PC-3 (cell line): ENCODE data around the gene POLDIP2. TPM values are rescaled to one million over a fixed set of nuclear protein-coding genes. Genes with fewer than 3 reads are reported as not detected.

ENCODE experiments used
- ATAC-seq: fragments of 200-7000 bp; cut with Tn5 transposase; 2 replicates; pipeline ENCODE4 v1.9.1; 2020; ENCODE audit warnings: mild to moderate bottlenecking, moderate library complexity
- BruUV-seq: library from RNA; stranded (reverse); fragments of 400-500 nt; replicated peaks from 2 replicates; lab custom pipeline; 2021; lab: Mats Ljungman, UMichigan
- CTCF ChIA-PET: fragments of 300-600 bp; sonication (Branson Sonifier 250); formaldehyde crosslinking; loops from one replicate; lab custom pipeline; 2022; ENCODE audit warnings: antibody characterized with exemption; lab: Charles Lee
- POLR2A ChIA-PET: fragments of 300-600 bp; sonication (Branson Sonifier 250); formaldehyde crosslinking; loops from one replicate; lab custom pipeline; 2022; ENCODE audit warnings: antibody characterized with exemption; ENCODE audit not compliant: unreplicated experiment; lab: Charles Lee
- DNase-seq: peaks from one replicate; pipeline ENCODE4 v3.0.0-alpha.2; 2015
- H2AFZ ChIP-seq: fragments of 300-600 bp; sonication (generic); 2 replicates; pipeline ENCODE4 v1.6.0; 2016; ENCODE audit warnings: antibody characterized with exemption, low read length
- H3F3A ChIP-seq: fragments of 300-600 bp; sonication (generic); one replicate; pipeline ENCODE4 v1.6.0; 2017; ENCODE audit warnings: antibody characterized with exemption, low read length, control low read depth, mild to moderate bottlenecking; ENCODE audit not compliant: unreplicated experiment
- H3K27ac ChIP-seq: fragments of 300-600 bp; sonication (generic); 2 replicates; pipeline ENCODE4 v1.5.1; 2016; ENCODE audit warnings: mild to moderate bottlenecking, low read length
- H3K27me3 ChIP-seq: fragments of 300-600 bp; sonication (generic); 2 replicates; pipeline ENCODE4 v1.6.1; 2016; ENCODE audit warnings: low read length, mixed read lengths
- H3K36me3 ChIP-seq: fragments of 300-600 bp; sonication (generic); 2 replicates; pipeline ENCODE4 v1.6.1; 2016; ENCODE audit warnings: low read depth, mixed run types, low read length, mixed read lengths
- H3K4me1 ChIP-seq: fragments of 300-600 bp; sonication (generic); 2 replicates; pipeline ENCODE4 v1.5.1; 2016; ENCODE audit warnings: low read length; ENCODE audit not compliant: insufficient read depth
- H3K4me2 ChIP-seq: fragments of 300-600 bp; sonication (generic); 2 replicates; pipeline ENCODE4 v1.6.0; 2016; ENCODE audit warnings: low read length
- H3K4me3 ChIP-seq: fragments of 300-600 bp; sonication (generic); 2 replicates; pipeline ENCODE4 v1.5.1; 2016; ENCODE audit warnings: mild to moderate bottlenecking, low read length, mixed read lengths
- H3K79me2 ChIP-seq: fragments of 300-600 bp; sonication (generic); 2 replicates; pipeline ENCODE4 v1.6.1; 2017; ENCODE audit warnings: low read length, mixed read lengths
- H3K9ac ChIP-seq: fragments of 300-600 bp; sonication (generic); 2 replicates; pipeline ENCODE4 v1.6.0; 2016; ENCODE audit warnings: mild to moderate bottlenecking, low read length
- H3K9me2 ChIP-seq: fragments of 300-600 bp; sonication (generic); replicated peaks from 2 replicates; pipeline ENCODE4 v1.6.1; 2016; ENCODE audit warnings: mixed run types, low read length, mixed read lengths
- H3K9me3 ChIP-seq: fragments of 300-600 bp; sonication (generic); 2 replicates; pipeline ENCODE4 v1.6.1; 2016; ENCODE audit warnings: low read length, mixed read lengths
- H4K20me1 ChIP-seq: fragments of 300-600 bp; sonication (generic); 2 replicates; pipeline ENCODE4 v1.6.1; 2016; ENCODE audit warnings: low read length, mixed read lengths
- EZH2 ChIP-seq: fragments of 300-600 bp; sonication (generic); IDR thresholded peaks from one replicate; pipeline ENCODE4 v1.6.1; 2017; ENCODE audit warnings: antibody characterized with exemption, mild to moderate bottlenecking, low read length; ENCODE audit not compliant: unreplicated experiment
- EZH2phosphoT487 ChIP-seq: fragments of 300-600 bp; sonication (generic); IDR thresholded peaks from 2 replicates; pipeline ENCODE4 v1.6.1; 2018; ENCODE audit warnings: mild to moderate bottlenecking, antibody characterized with exemption, low read length, borderline replicate concordance
- intact Hi-C: fragments of 100-400 bp; cut with micrococcal nuclease; formaldehyde crosslinking; loops from 2 replicates; pipeline ENCODE4 v1.9.0; 2023
- total RNA-seq: library from RNA; depleted of rRNA; stranded (reverse); fragments of >200 nt; gene quantifications from 2 replicates; pipeline ENCODE4 v1.2.3, GENCODE V29; 2014
- TF ChIP-seq, protein P1 (sequence below): fragments of 300-600 bp; sonication (generic); conservative IDR thresholded peaks from 2 replicates; pipeline ENCODE4 v1.5.1; 2017; ENCODE audit warnings: antibody characterized with exemption, low read depth, mild to moderate bottlenecking, low read length

The POLDIP2 gene
- total RNA-seq, 1 experiment from 2014 or later, result 137 TPM

DNA sequence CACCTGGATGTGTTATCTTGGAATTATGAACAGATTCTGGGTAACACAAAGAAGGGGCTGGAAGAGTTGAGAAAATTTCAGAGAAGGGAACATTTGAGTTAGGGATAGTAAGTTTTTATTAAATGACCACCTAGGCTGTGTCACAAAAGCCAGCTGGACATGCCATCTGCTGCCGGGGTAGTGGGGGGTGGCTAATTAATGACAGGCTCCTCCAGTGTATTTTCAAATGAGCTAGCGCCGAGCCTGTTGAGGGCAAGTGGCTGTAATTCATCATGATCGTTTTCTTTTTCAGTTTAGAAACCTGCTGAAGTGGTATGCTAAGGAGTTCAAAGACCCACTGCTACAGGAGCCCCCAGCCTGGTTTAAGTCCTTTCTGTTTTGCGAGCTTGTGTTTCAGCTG lies 32.1 kb downstream of the POLDIP2 start:
- intact Hi-C loops, result loop anchor here (5.0 kb wide), 1 partner anchor 93 kb away; no protein-coding TSS in a partner anchor
- 0 out of 2 replicates have a peak overlapping the region, but pooled peaks have one; percentile 29 for H3K4me3 ChIP-seq
- POLR2A ChIA-PET, result no interaction called here
- no peaks in the 10 kb centered on the region for H3K27me3 ChIP-seq
- no peak for DNase-seq
- CTCF ChIA-PET, result no interaction called here
- H3K36me3 ChIP-seq, result peaks cover 13% of the 10 kb centered on the region
- peak overlapping the region; percentile 94 for H3K27ac ChIP-seq
- H4K20me1 ChIP-seq, result no peaks in the 10 kb centered on the region
- no peaks in the 10 kb centered on the region for H3K9me3 ChIP-seq
- ATAC-seq, result no peak
- BruUV-seq, result no TSS peak
- H2AFZ ChIP-seq, result no peak overlapping the region
- H3F3A ChIP-seq, result peaks cover 4% of the 10 kb centered on the region
- peaks cover 56% of the 10 kb centered on the region for H3K79me2 ChIP-seq
- peak overlapping the region; percentile 56 for H3K9ac ChIP-seq
- H3K4me1 ChIP-seq, result peaks cover 67% of the 10 kb centered on the region
- TF ChIP-seq, protein P1, sequence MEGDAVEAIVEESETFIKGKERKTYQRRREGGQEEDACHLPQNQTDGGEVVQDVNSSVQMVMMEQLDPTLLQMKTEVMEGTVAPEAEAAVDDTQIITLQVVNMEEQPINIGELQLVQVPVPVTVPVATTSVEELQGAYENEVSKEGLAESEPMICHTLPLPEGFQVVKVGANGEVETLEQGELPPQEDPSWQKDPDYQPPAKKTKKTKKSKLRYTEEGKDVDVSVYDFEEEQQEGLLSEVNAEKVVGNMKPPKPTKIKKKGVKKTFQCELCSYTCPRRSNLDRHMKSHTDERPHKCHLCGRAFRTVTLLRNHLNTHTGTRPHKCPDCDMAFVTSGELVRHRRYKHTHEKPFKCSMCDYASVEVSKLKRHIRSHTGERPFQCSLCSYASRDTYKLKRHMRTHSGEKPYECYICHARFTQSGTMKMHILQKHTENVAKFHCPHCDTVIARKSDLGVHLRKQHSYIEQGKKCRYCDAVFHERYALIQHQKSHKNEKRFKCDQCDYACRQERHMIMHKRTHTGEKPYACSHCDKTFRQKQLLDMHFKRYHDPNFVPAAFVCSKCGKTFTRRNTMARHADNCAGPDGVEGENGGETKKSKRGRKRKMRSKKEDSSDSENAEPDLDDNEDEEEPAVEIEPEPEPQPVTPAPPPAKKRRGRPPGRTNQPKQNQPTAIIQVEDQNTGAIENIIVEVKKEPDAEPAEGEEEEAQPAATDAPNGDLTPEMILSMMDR, result no peak
- TF ChIP-seq EZH2phosphoT487, result no peak
- H3K9me2 ChIP-seq, result no peaks in the 10 kb centered on the region
- H3K4me2 ChIP-seq, result peak overlapping the region; percentile 75; the same call in 1 of the 2 replicates

DNA sequence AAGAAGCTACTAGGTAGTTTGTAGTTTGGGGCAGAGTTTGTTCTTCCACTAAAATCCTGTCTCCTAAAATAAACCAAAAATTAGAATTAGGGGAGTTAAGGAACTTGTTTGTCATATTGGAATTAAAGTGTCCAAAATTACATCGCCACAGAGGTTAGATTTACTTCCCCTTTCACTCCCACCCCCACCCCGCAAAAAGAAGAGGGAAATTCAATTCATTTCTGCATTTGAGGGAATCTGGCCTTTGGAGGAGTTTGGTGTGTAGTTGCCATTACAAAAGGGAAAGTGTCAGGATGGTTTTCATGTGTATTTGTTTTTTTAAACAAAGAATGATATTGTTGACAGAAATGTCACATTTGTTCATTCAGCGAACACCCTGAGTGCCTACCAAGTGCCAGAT lies 32.5 kb downstream of the POLDIP2 start:
- TF ChIP-seq EZH2phosphoT487, result no peak
- no peak for TF ChIP-seq EZH2
- TF ChIP-seq, protein P1, result no peak
- DNase-seq, result no peak
- Histone ChIP-seq H3F3A (peaks cover 4% of the 10 kb centered on the region), H3K79me2 (peaks cover 60% of the 10 kb centered on the region), H2AFZ (no peak overlapping the region), H4K20me1 (no peaks in the 10 kb centered on the region), H3K4me2 (no peak overlapping the region), H3K9me3 (no peaks in the 10 kb centered on the region), H3K9ac (no peak overlapping the region; the same call in 1 of the 2 replicates), H3K4me3 (no peak overlapping the region), H3K4me1 (peaks cover 71% of the 10 kb centered on the region), H3K36me3 (peaks cover 13% of the 10 kb centered on the region), H3K27me3 (no peaks in the 10 kb centered on the region), H3K9me2 (no peaks in the 10 kb centered on the region), H3K27ac (peak overlapping the region; percentile 94; the same call in 1 of the 2 replicates)
- CTCF ChIA-PET, result no interaction called here
- POLR2A ChIA-PET, result no interaction called here
- ATAC-seq, result no peak
- no TSS peak for BruUV-seq
- intact Hi-C loops, result loop anchor here (5.0 kb wide), 1 partner anchor 92 kb away; no protein-coding TSS in a partner anchor

DNA sequence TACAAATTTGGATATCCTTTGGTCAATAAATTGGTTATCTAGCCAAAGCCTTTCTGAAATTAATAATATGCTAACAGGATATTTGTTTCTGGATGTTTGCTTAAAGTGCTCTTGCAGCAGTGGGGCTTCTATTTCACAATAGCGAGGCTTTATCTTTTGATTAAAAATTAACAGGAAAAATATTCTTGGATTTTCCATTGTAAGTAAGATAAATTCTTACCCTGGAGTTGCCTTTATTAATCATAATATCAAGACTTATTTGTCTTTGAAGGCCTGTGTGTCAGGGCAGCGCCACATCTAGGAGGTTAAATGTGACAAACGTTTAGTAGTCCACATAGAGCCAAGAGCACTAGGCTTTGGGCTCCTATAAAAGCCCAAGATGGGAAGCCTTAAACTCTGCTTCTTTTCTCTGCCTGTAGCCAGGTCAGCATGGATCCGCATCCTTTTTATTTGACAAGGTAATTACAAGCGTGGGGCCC lies 33.0 kb downstream of the POLDIP2 start:
- Histone ChIP-seq H2AFZ (no peak overlapping the region), H3K4me1 (peaks cover 74% of the 10 kb centered on the region), H3K27me3 (no peaks in the 10 kb centered on the region), H4K20me1 (no peaks in the 10 kb centered on the region), H3K9me2 (no peaks in the 10 kb centered on the region), H3K9me3 (no peaks in the 10 kb centered on the region), H3K9ac (no peak overlapping the region), H3K4me2 (no peak overlapping the region), H3K27ac (no peak overlapping the region), H3F3A (peaks cover 4% of the 10 kb centered on the region), H3K36me3 (peaks cover 13% of the 10 kb centered on the region), H3K79me2 (peaks cover 65% of the 10 kb centered on the region), H3K4me3 (no peak overlapping the region)
- BruUV-seq, result no TSS peak
- TF ChIP-seq, protein P1, result no peak
- TF ChIP-seq EZH2phosphoT487 (no peak), EZH2 (no peak)
- ATAC-seq (no peak), DNase-seq (no peak)
- CTCF ChIA-PET, result no interaction called here
- intact Hi-C loops, result no loop called here
- POLR2A ChIA-PET, result no interaction called here
